Activated T-cell treated with anti-CD3 and anti-CD28 coated beads, Interleukin-2, amount 50 U/mL, for 4 hours (primary cell): Measurements from ENCODE around the gene FAM151B. TPM values are rescaled to one million over a fixed set of nuclear protein-coding genes. Genes with fewer than 3 reads are reported as not detected.
"Not testable (repeated sequence)": the region's sequence is repeated elsewhere in the genome, so short reads cannot be mapped to it uniquely, and the experiment has no call there.

Experiments used
- ATAC-seq, 2 donors: fragments of 200-7000 bp; cut with Tn5 transposase; one replicate each; pipeline ENCODE4 v1.10.0; 2021
- DNase-seq: peaks from one replicate; pipeline ENCODE4 v3.0.0-alpha.2; 2020
- H3K27me3 Mint-ChIP-seq: one replicate; pipeline ENCODE4 v1.8.0; 2021; ENCODE audit warnings: low read depth, mixed read lengths
- H3K36me3 Mint-ChIP-seq: one replicate; pipeline ENCODE4 v1.8.0; 2022; ENCODE audit warnings: mixed read lengths; ENCODE audit not compliant: insufficient read depth
- H3K4me1 Mint-ChIP-seq: one replicate; pipeline ENCODE4 v1.8.0; 2021; ENCODE audit warnings: low read depth, mixed read lengths
- H3K4me3 Mint-ChIP-seq: one replicate; pipeline ENCODE4 v1.8.0; 2021; ENCODE audit warnings: mild to moderate bottlenecking, moderate library complexity, mixed read lengths
- H3K9me3 Mint-ChIP-seq: one replicate; pipeline ENCODE4 v1.8.0; 2021; ENCODE audit warnings: mixed read lengths
- total RNA-seq, 3 donors: library from RNA; stranded (reverse); gene quantifications; one replicate each; pipeline ENCODE4 v1.2.1, GENCODE V29; 2021

Gene FAM151B
- total RNA-seq, 3 donors from 2014 or later: 0.40 to 0.54 (median 0.45) TPM

DNA sequence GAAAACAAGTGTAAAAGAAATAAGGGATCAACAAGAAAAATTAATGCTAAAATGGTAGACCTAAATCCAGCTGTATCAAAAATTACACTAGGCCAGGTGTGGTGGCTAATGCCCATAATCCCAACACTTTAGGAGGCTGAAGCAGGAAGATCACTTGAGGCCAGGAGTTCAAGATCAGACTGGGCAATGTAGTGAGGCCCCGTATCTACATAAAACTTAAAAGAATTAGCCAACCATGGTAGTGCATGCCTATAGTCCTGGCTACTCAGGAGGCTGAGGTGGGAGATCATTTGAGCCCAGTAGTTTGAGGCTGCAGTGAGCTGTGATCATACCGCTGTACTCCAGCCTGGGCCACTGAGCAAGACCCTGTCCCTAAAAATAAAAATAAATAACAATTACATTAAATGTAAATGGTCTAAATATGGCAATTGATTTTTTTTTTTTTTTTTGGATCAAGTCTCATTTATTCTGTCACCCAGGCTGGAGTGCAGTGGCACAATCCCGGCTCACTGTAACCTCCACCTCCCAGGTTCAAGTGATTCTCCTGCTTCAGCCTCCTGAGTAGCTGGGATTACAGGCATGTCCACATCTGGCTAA is 4.2 kb upstream of the FAM151B start:
- ATAC-seq: no peak
- H3K4me1 Mint-ChIP-seq: peaks cover 17% of the 10 kb centered on the region

DNA sequence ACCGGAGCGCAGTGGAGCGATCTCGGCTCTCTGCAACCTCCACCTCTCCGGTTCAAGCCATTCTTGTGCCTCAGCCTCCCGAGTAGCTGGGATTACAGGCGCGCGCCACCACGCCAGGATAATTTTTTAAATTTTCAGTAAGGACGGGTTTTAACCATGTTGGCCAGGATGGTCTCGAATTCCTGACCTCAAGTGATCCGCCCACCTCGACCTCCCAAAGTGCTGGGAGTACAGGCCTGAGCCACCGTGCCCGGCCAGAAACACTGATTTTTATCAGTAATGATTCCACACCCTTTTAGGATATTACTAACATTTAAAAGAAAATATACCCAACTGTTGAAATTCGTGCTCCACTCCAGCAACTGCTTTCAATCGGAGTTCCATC is 464 bp upstream of the FAM151B start:
- H3K4me1 Mint-ChIP-seq: peaks cover 17% of the 10 kb centered on the region
- H3K4me3 Mint-ChIP-seq: peak overlapping the region; percentile 80
- peaks cover 25% of the 10 kb centered on the region for H3K27me3 Mint-ChIP-seq
- H3K9me3 Mint-ChIP-seq: peaks cover 10% of the 10 kb centered on the region
- H3K36me3 Mint-ChIP-seq: peaks cover 7% of the 10 kb centered on the region
- DNase-seq (no peak), ATAC-seq (no peak)

More for the DNA sequence above, 4.2 kb upstream of the FAM151B start:
- H3K27me3 Mint-ChIP-seq: peaks cover 16% of the 10 kb centered on the region
- H3K4me3 Mint-ChIP-seq: no peak overlapping the region
- peaks cover 15% of the 10 kb centered on the region for H3K9me3 Mint-ChIP-seq
- peaks cover 17% of the 10 kb centered on the region for H3K36me3 Mint-ChIP-seq
- no peak for DNase-seq

- ATAC-seq (no peak), DNase-seq (no peak)
- no peak overlapping the region for H3K4me3 Mint-ChIP-seq
- H3K9me3 Mint-ChIP-seq: no peaks in the 10 kb centered on the region
- H3K4me1 Mint-ChIP-seq: peaks cover 17% of the 10 kb centered on the region
- H3K27me3 Mint-ChIP-seq: peaks cover 22% of the 10 kb centered on the region
- no peaks in the 10 kb centered on the region for H3K36me3 Mint-ChIP-seq
Observed at GRCh38 chr5:80491296-80491695, 3.4 kb downstream of the FAM151B start.

DNA sequence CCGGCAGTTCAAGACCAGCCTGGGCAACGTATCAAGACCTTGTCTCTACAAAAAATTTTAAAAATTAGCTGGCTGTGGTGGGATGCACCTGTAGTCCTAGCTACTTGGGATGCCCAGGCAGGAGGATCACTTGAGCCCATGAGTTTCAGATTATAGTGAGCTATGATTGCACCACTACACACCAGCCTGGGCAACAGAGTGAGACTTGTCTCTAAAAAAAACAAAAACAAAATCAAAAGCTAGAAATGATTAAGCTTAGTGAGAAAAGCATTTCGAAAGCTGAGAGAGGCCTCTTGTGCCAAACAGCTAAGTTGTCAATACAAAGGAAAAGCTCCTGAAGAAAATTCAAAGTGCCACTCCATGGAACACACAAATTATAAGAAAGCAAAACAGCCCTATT is 4.8 kb downstream of the FAM151B start:
- H3K27me3 Mint-ChIP-seq: peaks cover 14% of the 10 kb centered on the region
- DNase-seq: no peak
- H3K9me3 Mint-ChIP-seq: no peaks in the 10 kb centered on the region
- ATAC-seq: no peak
- H3K4me1 Mint-ChIP-seq: peaks cover 5% of the 10 kb centered on the region
- no peak overlapping the region for H3K4me3 Mint-ChIP-seq
- no peaks in the 10 kb centered on the region for H3K36me3 Mint-ChIP-seq

- H3K27me3 Mint-ChIP-seq: peaks cover 11% of the 10 kb centered on the region
- ATAC-seq, H3K9me3 Mint-ChIP-seq: not testable (repeated sequence)
Observed at GRCh38 chr5:80493443-80493842, 5.5 kb downstream of the FAM151B start.

GRCh38 chr5:80495891-80496290 is 8.0 kb downstream of the FAM151B start:
- ATAC-seq (no peak), DNase-seq (no peak)
- Mint-ChIP-seq H3K36me3 (no peaks in the 10 kb centered on the region), H3K4me3 (no peak overlapping the region), H3K27me3 (peaks cover 2% of the 10 kb centered on the region), H3K4me1 (no peaks in the 10 kb centered on the region), H3K9me3 (no peaks in the 10 kb centered on the region)

More at GRCh38 chr5:80493443-80493842, 5.5 kb downstream of the FAM151B start:
- not testable (repeated sequence) for DNase-seq, H3K36me3 Mint-ChIP-seq, H3K4me1 Mint-ChIP-seq, H3K4me3 Mint-ChIP-seq

- Mint-ChIP-seq H3K9me3 (no peaks in the 10 kb centered on the region), H3K27me3 (no peaks in the 10 kb centered on the region), H3K36me3 (no peaks in the 10 kb centered on the region), H3K4me1 (peaks cover 3% of the 10 kb centered on the region), H3K4me3 (no peak overlapping the region)
- DNase-seq (no peak), ATAC-seq (no peak)
Observed at GRCh38 chr5:80502800-80503199, 14.9 kb downstream of the FAM151B start.

DNA sequence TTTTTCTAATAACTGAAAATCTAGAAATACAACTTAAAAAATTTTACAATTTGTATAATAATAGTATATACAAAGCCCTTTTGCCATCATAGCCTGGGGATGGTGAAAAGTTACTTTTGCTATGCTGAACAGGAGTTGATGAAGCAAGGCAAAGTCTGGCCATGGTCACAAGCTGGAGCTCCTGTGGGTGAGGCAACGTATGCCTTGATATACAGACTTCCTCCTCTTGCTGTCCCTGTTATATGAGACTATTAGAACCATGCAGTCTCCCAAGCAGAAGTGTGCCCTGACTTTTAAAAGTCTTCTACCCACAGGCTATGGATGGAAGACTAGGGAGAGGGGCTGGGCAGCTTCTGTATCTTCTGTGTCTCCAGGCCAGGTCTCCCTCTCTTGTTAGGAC is 15.7 kb downstream of the FAM151B start:
- no peak for ATAC-seq
- peaks cover 3% of the 10 kb centered on the region for H3K4me1 Mint-ChIP-seq

DNA sequence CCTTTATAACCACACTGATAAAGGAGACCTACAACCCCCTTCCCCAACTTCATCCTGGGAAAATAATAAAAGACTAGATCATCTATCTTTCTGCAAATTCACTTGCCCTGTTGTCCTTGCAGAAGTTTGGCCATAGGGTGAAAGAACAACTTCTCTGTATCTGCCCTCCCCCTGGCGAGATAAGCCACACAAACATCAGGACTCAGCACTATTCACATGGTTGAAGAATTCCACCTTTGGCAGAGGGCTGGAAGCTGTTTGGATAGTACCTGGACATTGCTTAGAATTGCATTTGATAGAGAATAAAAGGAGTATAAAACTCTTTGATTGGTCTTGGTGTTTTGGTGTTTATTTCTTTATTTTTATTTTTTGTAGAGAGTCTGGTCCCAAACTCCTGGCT is 16.9 kb downstream of the FAM151B start:
- Mint-ChIP-seq H3K36me3 (no peaks in the 10 kb centered on the region), H3K4me1 (peaks cover 3% of the 10 kb centered on the region), H3K9me3 (no peaks in the 10 kb centered on the region), H3K4me3 (no peak overlapping the region), H3K27me3 (no peaks in the 10 kb centered on the region)
- no peak for ATAC-seq
- no peak for DNase-seq

More for the DNA sequence above, 15.7 kb downstream of the FAM151B start:
- no peak for DNase-seq
- no peaks in the 10 kb centered on the region for H3K27me3 Mint-ChIP-seq
- H3K4me3 Mint-ChIP-seq: no peak overlapping the region
- no peaks in the 10 kb centered on the region for H3K9me3 Mint-ChIP-seq
- H3K36me3 Mint-ChIP-seq: no peaks in the 10 kb centered on the region

DNA sequence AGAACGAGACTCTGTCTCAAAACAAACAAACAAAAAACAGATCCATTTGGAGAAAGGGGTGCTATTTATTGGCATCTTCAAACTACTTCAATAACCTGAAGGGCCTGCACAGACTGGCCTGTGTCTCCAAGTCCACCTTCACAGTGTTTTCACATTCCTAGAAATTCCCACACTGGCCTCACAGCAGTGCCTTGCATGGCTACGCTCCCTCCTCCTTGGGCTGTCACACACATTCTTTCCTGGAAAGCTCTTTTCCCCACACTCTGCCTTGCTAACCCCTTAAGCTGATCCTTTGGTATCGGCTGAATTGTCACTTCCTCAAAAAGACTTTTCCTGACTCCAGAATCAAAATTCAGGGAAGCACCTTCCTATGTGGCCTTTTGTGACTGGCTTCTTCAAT is 19.8 kb downstream of the FAM151B start:
- Mint-ChIP-seq H3K27me3 (no peaks in the 10 kb centered on the region), H3K9me3 (no peaks in the 10 kb centered on the region), H3K36me3 (peaks cover 2% of the 10 kb centered on the region), H3K4me3 (no peak overlapping the region), H3K4me1 (peaks cover 3% of the 10 kb centered on the region)
- ATAC-seq: no peak
- DNase-seq: no peak

DNA sequence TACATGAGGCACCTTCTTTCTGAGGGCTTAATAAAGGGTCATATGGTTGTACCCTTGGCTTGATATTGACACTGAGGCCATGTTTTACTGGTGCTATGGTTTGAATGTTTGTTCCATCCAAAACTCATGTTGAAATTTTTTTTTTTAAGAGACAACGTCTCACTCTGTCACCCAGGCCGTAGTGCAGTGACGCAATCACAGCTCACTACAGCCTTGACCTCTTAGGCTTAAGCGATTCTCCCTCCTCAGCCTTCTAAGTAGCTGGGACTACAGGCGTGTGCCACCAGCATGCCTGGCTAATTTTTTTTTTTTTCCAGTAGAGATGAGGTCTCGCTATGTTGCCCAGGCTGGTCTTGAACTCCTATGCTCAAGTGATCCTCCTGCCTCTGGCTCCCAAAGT is 20.9 kb downstream of the FAM151B start:
- no peak overlapping the region for H3K4me3 Mint-ChIP-seq
- DNase-seq (no peak), ATAC-seq (no peak)
- H3K36me3 Mint-ChIP-seq: peaks cover 2% of the 10 kb centered on the region
- no peaks in the 10 kb centered on the region for H3K9me3 Mint-ChIP-seq
- peaks cover 3% of the 10 kb centered on the region for H3K4me1 Mint-ChIP-seq
- no peaks in the 10 kb centered on the region for H3K27me3 Mint-ChIP-seq

DNA sequence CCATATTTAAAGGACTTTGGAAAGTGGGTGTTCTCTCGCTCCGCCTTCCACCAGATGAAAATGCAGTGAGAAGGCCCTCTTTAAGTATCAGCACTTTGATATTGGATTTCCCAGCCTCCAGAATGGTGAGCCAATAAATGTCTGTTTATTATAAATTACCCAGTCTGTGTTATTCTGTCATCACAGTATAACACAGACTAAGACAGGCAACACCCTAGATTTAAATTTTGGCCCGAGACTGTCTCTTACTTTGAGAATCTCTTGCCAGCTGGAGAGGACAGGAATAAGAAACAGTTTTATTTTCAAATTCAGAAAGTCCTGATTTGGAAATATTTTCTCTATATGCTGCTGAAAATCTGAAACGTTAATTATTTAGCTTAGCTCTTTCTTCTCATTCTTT is 21.5 kb downstream of the FAM151B start:
- Mint-ChIP-seq H3K36me3 (peaks cover 2% of the 10 kb centered on the region), H3K4me1 (no peaks in the 10 kb centered on the region), H3K4me3 (no peak overlapping the region), H3K27me3 (no peaks in the 10 kb centered on the region), H3K9me3 (no peaks in the 10 kb centered on the region)
- DNase-seq (no peak), ATAC-seq (no peak)

- Mint-ChIP-seq H3K27me3 (no peaks in the 10 kb centered on the region), H3K9me3 (no peaks in the 10 kb centered on the region), H3K36me3 (no peaks in the 10 kb centered on the region), H3K4me3 (no peak overlapping the region), H3K4me1 (no peaks in the 10 kb centered on the region)
- DNase-seq (no peak), ATAC-seq (peak; percentile 55 to 66)
Observed at GRCh38 chr5:80516826-80517225, 28.9 kb downstream of the FAM151B start.

DNA sequence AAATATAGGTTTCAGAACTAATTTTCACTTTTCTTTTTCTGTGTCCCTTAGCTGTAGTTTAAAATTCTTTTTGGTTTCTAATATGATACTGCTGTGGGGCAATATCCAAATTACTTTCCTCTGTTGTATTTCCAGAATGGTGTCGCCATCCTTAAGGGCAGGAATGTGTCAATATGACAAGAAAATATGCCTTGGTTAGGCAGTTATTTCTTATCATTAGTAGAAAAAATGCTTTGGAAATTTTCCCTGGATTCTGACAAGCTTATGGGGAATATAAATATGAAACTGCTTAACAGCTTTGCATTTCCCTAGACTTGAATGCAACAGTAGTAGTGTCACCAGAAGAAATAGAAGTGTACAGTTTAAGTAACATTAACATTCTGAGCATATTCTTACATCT is 52.8 kb downstream of the FAM151B start:
- H3K4me3 Mint-ChIP-seq: no peak overlapping the region
- DNase-seq (no peak), ATAC-seq (no peak)
- peaks cover 3% of the 10 kb centered on the region for H3K9me3 Mint-ChIP-seq
- peaks cover 6% of the 10 kb centered on the region for H3K27me3 Mint-ChIP-seq
- H3K4me1 Mint-ChIP-seq: peaks cover 6% of the 10 kb centered on the region
- no peaks in the 10 kb centered on the region for H3K36me3 Mint-ChIP-seq

GRCh38 chr5:80541392-80541791 is 53.5 kb downstream of the FAM151B start:
- Mint-ChIP-seq H3K9me3 (peaks cover 3% of the 10 kb centered on the region), H3K4me1 (peaks cover 6% of the 10 kb centered on the region), H3K27me3 (peaks cover 6% of the 10 kb centered on the region), H3K4me3 (no peak overlapping the region), H3K36me3 (no peaks in the 10 kb centered on the region)
- DNase-seq (no peak), ATAC-seq (peak in 1 of 2 donors; percentile 43)
